K562 (cell line): ENCODE data around the gene CDC5L. TPM values are rescaled to one million over a fixed set of nuclear protein-coding genes. Genes with fewer than 3 reads are reported as not detected.
A peak's percentile ranks its signal among the peaks of the same experiment; 100 is the strongest.

Experiments
- ATF1 ChIP-seq, 2 experiments: fragments of 450-650 bp in 1 of 2; IDR thresholded peaks; 2 replicates each; pipeline ENCODE4 v1.6.1; 2016; ENCODE audit warnings: missing compliant biosample characterization in 1 of 2, missing genetic modification characterization in 1 of 2
- DPF2 ChIP-seq: fragments of 450-650 bp; IDR thresholded peaks from 2 replicates; pipeline ENCODE4 v1.6.1; 2016
- EGR1 ChIP-seq: fragments of 450-650 bp; conservative IDR thresholded peaks from 2 replicates; pipeline ENCODE4 v1.6.1; 2017; ENCODE audit warnings: mild to moderate bottlenecking
- EP400 ChIP-seq: fragments of 450-650 bp; IDR thresholded peaks from 2 replicates; pipeline ENCODE4 v1.6.1; 2017; ENCODE audit warnings: antibody characterized with exemption, mild to moderate bottlenecking, moderate library complexity
- ETV5 ChIP-seq: sonication (generic); formaldehyde crosslinking; IDR thresholded peaks from 2 replicates; pipeline ENCODE4 v1.4.0; 2020; ENCODE audit warnings: low read depth, mild to moderate bottlenecking, missing genetic modification reagents
- FOXK2 ChIP-seq, 2 experiments: fragments of 450-650 bp; IDR thresholded peaks in 1 of 2; conservative IDR thresholded peaks in 1 of 2; 2 replicates each; pipeline ENCODE4 v1.6.1; 2016; ENCODE audit warnings: low read depth in 2 of 2, mild to moderate bottlenecking in 1 of 2
- JUND ChIP-seq, 2 experiments: IDR thresholded peaks; 2 replicates in 1 of 2; 3 replicates in 1 of 2; pipeline ENCODE4 v1.6.1; 2011; ENCODE audit warnings: borderline replicate concordance in 2 of 2, low read depth in 2 of 2, low read length in 2 of 2, improper control_type of control experiment in 1 of 2, missing biosample characterization in 1 of 2, missing genetic modification characterization in 1 of 2, missing genetic modification reagents in 1 of 2
- KLF10 ChIP-seq: fragments of 250-450 bp; sonication (Bioruptor Pico); IDR thresholded peaks from 2 replicates; pipeline ENCODE4 v1.6.1; 2021; ENCODE audit warnings: matching md5 sums
- MAFG ChIP-seq: fragments of 450-650 bp; conservative IDR thresholded peaks from 2 replicates; pipeline ENCODE4 v1.6.1; 2016; ENCODE audit warnings: missing genetic modification characterization, missing compliant biosample characterization
- NFE2 ChIP-seq: IDR thresholded peaks from 2 replicates; pipeline ENCODE4 v1.6.1; 2014; ENCODE audit warnings: antibody characterized with exemption, low read depth
- PTTG1 ChIP-seq: fragments of 450-650 bp; IDR thresholded peaks from 2 replicates; pipeline ENCODE4 v1.6.1; 2016; ENCODE audit warnings: low read depth, mild to moderate bottlenecking, missing genetic modification characterization, missing compliant biosample characterization
- PURB ChIP-seq: sonication (generic); formaldehyde crosslinking; IDR thresholded peaks from 2 replicates; pipeline ENCODE4 v1.9.0; 2021; ENCODE audit warnings: low read depth, mild to moderate bottlenecking, missing genetic modification reagents
- RBFOX2 ChIP-seq: fragments of 200-400 bp; formaldehyde crosslinking; IDR thresholded peaks from 2 replicates; pipeline ENCODE4 v1.6.1; 2017; ENCODE audit warnings: low read depth, mild to moderate bottlenecking, low read length, moderate library complexity
- SAFB2 ChIP-seq: fragments of 200-400 bp; formaldehyde crosslinking; IDR thresholded peaks from 2 replicates; pipeline ENCODE4 v1.6.1; 2018; ENCODE audit warnings: borderline replicate concordance, low read length, low read depth, moderate library complexity; ENCODE audit not compliant: severe bottlenecking
- ZNF121 ChIP-seq: sonication (generic); formaldehyde crosslinking; conservative IDR thresholded peaks from 2 replicates; pipeline ENCODE4 v1.8.0; 2022; ENCODE audit warnings: missing genetic modification reagents
- ZNF75A ChIP-seq: fragments of 450-650 bp; formaldehyde crosslinking; IDR thresholded peaks from 2 replicates; pipeline ENCODE4 v1.4.0; 2020; ENCODE audit warnings: mild to moderate bottlenecking
- polyA plus RNA-seq, 8 experiments: library from polyadenylated mRNA; depleted of rRNA in 4 of 8; stranded (reverse) in 5 of 8; unstranded in 3 of 8; fragments of >200 nt; fragmentation: Nextera tagmentation in 2 of 8; fragmentation: Illumina TruSeq in 1 of 8; extraction: Ambion mirVana in 2 of 8; extraction: Trizol in 1 of 8; gene quantifications; 2 replicates each; pipeline versions ENCODE4 v1.2.1 to v1.2.3, GENCODE V29; 2011 to 2014; ENCODE audit warnings: inconsistent platforms in 1 of 8, missing spikeins in 1 of 8
- total RNA-seq, 7 experiments: library from RNA; depleted of rRNA in 6 of 7; stranded (reverse); fragments of >200 nt in 6 of 7; fragmentation: Illumina TruSeq in 2 of 7; extraction: Trizol in 2 of 7; gene quantifications; 2 replicates each; pipeline versions ENCODE4 v1.2.1 to v1.2.3, GENCODE V29; 2011 to 2021; ENCODE audit warnings: low replicate concordance in 1 of 7
- TF ChIP-seq, protein P1 (sequence below), 3 experiments: IDR thresholded peaks in 2 of 3; conservative IDR thresholded peaks in 1 of 3; 2 replicates each; pipeline ENCODE4 v1.5.1; 2011 to 2012; ENCODE audit warnings: low read length in 3 of 3, mild to moderate bottlenecking in 3 of 3, control low read depth in 2 of 3, improper control_type of control experiment in 1 of 3, inconsistent platforms in 1 of 3, low read depth in 1 of 3, mixed read lengths in 1 of 3, moderate library complexity in 1 of 3; ENCODE audit not compliant: insufficient read depth in 2 of 3
- TF ChIP-seq, protein P2 (sequence below): fragments of 200-800 bp; sonication (Bioruptor generic); IDR thresholded peaks from 2 replicates; pipeline ENCODE4 v1.6.1; 2017; ENCODE audit warnings: missing genetic modification characterization, missing compliant biosample characterization
- TF ChIP-seq, protein P3 (sequence below): sonication (generic); IDR thresholded peaks from 2 replicates; pipeline ENCODE4 v1.6.1; 2016
- TF ChIP-seq, protein P4 (sequence below): fragments of 450-650 bp; IDR thresholded peaks from 2 replicates; pipeline ENCODE4 v1.6.1; 2014; ENCODE audit warnings: low read depth, mild to moderate bottlenecking, moderate library complexity, borderline replicate concordance

CDC5L gene
- total and polyA plus RNA-seq, 9 of the 15 experiments (the other 6 are each of a cell fraction or from before 2014, with no cell fraction given), result 22.3 to 44.2 (median 30.8) TPM

DNA sequence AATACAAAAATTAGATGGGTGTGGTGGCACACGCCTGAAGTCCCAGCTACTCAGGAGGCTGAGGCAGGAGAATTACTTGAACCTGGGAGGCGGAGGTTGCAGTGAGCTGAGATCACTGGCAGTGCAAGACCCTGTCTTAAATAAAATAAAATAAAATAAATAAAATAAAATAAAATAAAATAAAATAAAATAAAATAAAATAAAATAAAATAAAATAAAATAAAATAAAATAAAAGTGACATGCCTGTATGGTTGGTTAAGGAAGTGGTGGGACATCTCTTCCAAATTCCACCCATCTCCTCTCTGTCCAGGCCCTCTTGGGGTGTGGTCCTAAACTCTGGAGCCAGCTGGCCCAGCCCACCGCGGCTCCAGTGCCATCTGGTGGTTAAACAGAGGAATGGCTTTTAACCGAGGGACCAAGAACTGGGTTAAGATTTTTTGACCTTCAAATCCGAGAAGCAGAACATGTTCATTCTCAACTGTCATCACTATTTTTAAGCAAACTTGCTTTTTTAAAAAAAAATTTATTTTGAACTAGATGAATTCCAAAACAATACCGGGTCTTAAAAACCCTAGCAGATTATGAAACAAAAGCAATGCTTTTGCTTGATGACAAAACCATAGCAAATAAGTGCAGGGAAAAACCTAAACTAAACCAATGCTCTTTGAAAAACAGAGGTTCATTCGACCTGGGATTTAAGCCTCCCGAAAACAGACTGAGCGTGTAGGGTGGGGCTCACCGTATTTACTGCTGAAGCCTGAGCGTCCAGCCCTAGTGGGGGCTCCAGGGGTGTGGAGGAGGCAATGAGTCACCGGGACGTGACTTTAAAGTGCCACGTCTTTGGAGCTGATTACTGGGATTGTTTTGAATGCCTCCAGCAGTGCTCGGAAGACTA lies 68.8 kb downstream of the CDC5L start (continued):
- TF ChIP-seq, protein P1, sequence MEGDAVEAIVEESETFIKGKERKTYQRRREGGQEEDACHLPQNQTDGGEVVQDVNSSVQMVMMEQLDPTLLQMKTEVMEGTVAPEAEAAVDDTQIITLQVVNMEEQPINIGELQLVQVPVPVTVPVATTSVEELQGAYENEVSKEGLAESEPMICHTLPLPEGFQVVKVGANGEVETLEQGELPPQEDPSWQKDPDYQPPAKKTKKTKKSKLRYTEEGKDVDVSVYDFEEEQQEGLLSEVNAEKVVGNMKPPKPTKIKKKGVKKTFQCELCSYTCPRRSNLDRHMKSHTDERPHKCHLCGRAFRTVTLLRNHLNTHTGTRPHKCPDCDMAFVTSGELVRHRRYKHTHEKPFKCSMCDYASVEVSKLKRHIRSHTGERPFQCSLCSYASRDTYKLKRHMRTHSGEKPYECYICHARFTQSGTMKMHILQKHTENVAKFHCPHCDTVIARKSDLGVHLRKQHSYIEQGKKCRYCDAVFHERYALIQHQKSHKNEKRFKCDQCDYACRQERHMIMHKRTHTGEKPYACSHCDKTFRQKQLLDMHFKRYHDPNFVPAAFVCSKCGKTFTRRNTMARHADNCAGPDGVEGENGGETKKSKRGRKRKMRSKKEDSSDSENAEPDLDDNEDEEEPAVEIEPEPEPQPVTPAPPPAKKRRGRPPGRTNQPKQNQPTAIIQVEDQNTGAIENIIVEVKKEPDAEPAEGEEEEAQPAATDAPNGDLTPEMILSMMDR (IDR thresholded peaks at IDR 0.05 in 2 of 3, conservative IDR thresholded peaks at IDR 0.05 in 1 of 3; ENCODE audit: insufficient read depth in 2 of 3, low read depth in 1 of 3, low read length in 3 of 3), result peak; percentile 88 to 96 (median 91)
- TF ChIP-seq ETV5 (CRISPR knock-in tag), result 0 out of 2 replicates have a peak, but pooled peaks have one; percentile 35
- TF ChIP-seq FOXK2 (conservative IDR thresholded peaks at IDR 0.05 in 1 of 2, IDR thresholded peaks at IDR 0.05 in 1 of 2; ENCODE audit: low read depth in 2 of 2), result 0 out of 4 replicates have a peak, but pooled peaks of 1 of the 2 experiments have one; percentile 18
- TF ChIP-seq ZNF75A (CRISPR knock-in tag), result no peak
- TF ChIP-seq JUND (IDR thresholded peaks at IDR 0.05; ENCODE audit: borderline replicate concordance, low read depth, low read length), result peak; percentile 95
- peak; percentile 80; the same call in 2 of the 3 replicates for TF ChIP-seq JUND (tag; IDR thresholded peaks at IDR 0.05; ENCODE audit: borderline replicate concordance, low read depth, low read length)
- TF ChIP-seq NFE2, result 0 out of 2 replicates have a peak, but pooled peaks have one; percentile 4
- TF ChIP-seq EP400, result peak; percentile 75
- no peak for TF ChIP-seq ZNF121 (CRISPR knock-in tag)
- TF ChIP-seq RBFOX2, result no peak
- TF ChIP-seq PURB, result no peak
- TF ChIP-seq KLF10 (CRISPR knock-in tag), result no peak
- TF ChIP-seq, protein P2, sequence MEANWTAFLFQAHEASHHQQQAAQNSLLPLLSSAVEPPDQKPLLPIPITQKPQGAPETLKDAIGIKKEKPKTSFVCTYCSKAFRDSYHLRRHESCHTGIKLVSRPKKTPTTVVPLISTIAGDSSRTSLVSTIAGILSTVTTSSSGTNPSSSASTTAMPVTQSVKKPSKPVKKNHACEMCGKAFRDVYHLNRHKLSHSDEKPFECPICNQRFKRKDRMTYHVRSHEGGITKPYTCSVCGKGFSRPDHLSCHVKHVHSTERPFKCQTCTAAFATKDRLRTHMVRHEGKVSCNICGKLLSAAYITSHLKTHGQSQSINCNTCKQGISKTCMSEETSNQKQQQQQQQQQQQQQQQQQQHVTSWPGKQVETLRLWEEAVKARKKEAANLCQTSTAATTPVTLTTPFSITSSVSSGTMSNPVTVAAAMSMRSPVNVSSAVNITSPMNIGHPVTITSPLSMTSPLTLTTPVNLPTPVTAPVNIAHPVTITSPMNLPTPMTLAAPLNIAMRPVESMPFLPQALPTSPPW, result peak; percentile 43; the same call in 1 of the 2 replicates
- peak; percentile 88 for TF ChIP-seq DPF2
- no peak for TF ChIP-seq ATF1 (CRISPR knock-in tag; IDR thresholded peaks at IDR 0.05)
- peak; percentile 34; the same call in 1 of the 2 replicates for TF ChIP-seq ATF1 (tag; IDR thresholded peaks at IDR 0.05)
- TF ChIP-seq MAFG (tag), result 0 out of 2 replicates have a peak, but pooled peaks have one; percentile 14
- TF ChIP-seq, protein P3, sequence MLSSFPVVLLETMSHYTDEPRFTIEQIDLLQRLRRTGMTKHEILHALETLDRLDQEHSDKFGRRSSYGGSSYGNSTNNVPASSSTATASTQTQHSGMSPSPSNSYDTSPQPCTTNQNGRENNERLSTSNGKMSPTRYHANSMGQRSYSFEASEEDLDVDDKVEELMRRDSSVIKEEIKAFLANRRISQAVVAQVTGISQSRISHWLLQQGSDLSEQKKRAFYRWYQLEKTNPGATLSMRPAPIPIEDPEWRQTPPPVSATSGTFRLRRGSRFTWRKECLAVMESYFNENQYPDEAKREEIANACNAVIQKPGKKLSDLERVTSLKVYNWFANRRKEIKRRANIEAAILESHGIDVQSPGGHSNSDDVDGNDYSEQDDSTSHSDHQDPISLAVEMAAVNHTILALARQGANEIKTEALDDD, result peak; percentile 64
- TF ChIP-seq, protein P4, sequence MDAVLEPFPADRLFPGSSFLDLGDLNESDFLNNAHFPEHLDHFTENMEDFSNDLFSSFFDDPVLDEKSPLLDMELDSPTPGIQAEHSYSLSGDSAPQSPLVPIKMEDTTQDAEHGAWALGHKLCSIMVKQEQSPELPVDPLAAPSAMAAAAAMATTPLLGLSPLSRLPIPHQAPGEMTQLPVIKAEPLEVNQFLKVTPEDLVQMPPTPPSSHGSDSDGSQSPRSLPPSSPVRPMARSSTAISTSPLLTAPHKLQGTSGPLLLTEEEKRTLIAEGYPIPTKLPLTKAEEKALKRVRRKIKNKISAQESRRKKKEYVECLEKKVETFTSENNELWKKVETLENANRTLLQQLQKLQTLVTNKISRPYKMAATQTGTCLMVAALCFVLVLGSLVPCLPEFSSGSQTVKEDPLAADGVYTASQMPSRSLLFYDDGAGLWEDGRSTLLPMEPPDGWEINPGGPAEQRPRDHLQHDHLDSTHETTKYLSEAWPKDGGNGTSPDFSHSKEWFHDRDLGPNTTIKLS, result peak; percentile 88; the same call in 1 of the 2 replicates
- TF ChIP-seq EGR1, result peak; percentile 35
- TF ChIP-seq PTTG1, result no peak
- no peak for TF ChIP-seq SAFB2
